ENCODE measurements around the gene IL27RA.
"Not testable (repeated sequence)": the region's sequence is repeated elsewhere in the genome, so short reads cannot be mapped to it uniquely, and the experiment has no call there.

Gene IL27RA

GRCh38 chr19:14030997-14031718 is 404 bp upstream of the IL27RA start:
- no peak for DNase-seq (ENCODE audit: low read depth)

GRCh38 chr19:14033946-14034345 is 2.4 kb downstream of the IL27RA start:
- DNase-seq (ENCODE audit: low read depth): no peak

GRCh38 chr19:14035159-14035558 is 3.6 kb downstream of the IL27RA start:
- not testable (repeated sequence) for DNase-seq (ENCODE audit: low read depth)

- no peak for DNase-seq (ENCODE audit: low read depth)
These were observed 4.1 kb downstream of the IL27RA start for GRCh38 chr19:14035706-14036105.

- no peak for DNase-seq (ENCODE audit: low read depth)
These were observed 7.6 kb downstream of the IL27RA start for GRCh38 chr19:14039181-14039580.

- not testable (repeated sequence) for DNase-seq (ENCODE audit: low read depth)
These were observed 11.4 kb downstream of the IL27RA start for GRCh38 chr19:14042659-14043608.

- not testable (repeated sequence) for DNase-seq (ENCODE audit: low read depth)
These were observed 16.3 kb downstream of the IL27RA start for GRCh38 chr19:14047866-14048265.

GRCh38 chr19:14048443-14049153 is 17.0 kb downstream of the IL27RA start:
- peak; percentile 55 for DNase-seq (ENCODE audit: low read depth)

GRCh38 chr19:14050512-14050911 is 18.9 kb downstream of the IL27RA start:
- no peak for DNase-seq (ENCODE audit: low read depth)

GRCh38 chr19:14050961-14051360 is 19.4 kb downstream of the IL27RA start:
- DNase-seq (ENCODE audit: low read depth): not testable (repeated sequence)

- no peak for DNase-seq (ENCODE audit: low read depth)
These were observed 20.4 kb downstream of the IL27RA start for GRCh38 chr19:14051980-14052379.

GRCh38 chr19:14052470-14052869 is 20.9 kb downstream of the IL27RA start:
- DNase-seq (ENCODE audit: low read depth): no peak

GRCh38 chr19:14053032-14053431 is 21.5 kb downstream of the IL27RA start:
- no peak for DNase-seq (ENCODE audit: low read depth)

GRCh38 chr19:14053500-14053899 is 21.9 kb downstream of the IL27RA start:
- no peak for DNase-seq (ENCODE audit: low read depth)

- DNase-seq (ENCODE audit: low read depth): no peak
These were observed 22.5 kb downstream of the IL27RA start for GRCh38 chr19:14054099-14054498.

- no peak for DNase-seq (ENCODE audit: low read depth)
These were observed 23.2 kb downstream of the IL27RA start for GRCh38 chr19:14054721-14055120.

- no peak for DNase-seq (ENCODE audit: low read depth)
These were observed 23.8 kb downstream of the IL27RA start for GRCh38 chr19:14055396-14055795.

GRCh38 chr19:14056069-14056666 is 24.6 kb downstream of the IL27RA start:
- DNase-seq (ENCODE audit: low read depth): no peak

- DNase-seq (ENCODE audit: low read depth): no peak
These were observed 25.3 kb downstream of the IL27RA start for GRCh38 chr19:14056741-14057356.

- no peak for DNase-seq (ENCODE audit: low read depth)
These were observed 26.9 kb downstream of the IL27RA start for GRCh38 chr19:14058182-14059092.

Data from stimulated activated CD8-positive, alpha-beta memory T cell treated with anti-CD3 and anti-CD28 coated beads, Interleukin-15, amount 100 ng/mL, for 24 hours (primary cell).